Gastroesophageal sphincter (tissue), 3 donors: ENCODE measurements around the gene MMP7.

Source experiments
- EP300 ChIP-seq: sonication (generic); formaldehyde crosslinking; IDR thresholded peaks from one replicate; pipeline ENCODE4 v1.6.1; 2017; ENCODE audit warnings: antibody characterized with exemption, mild to moderate bottlenecking
- POLR2AphosphoS5 ChIP-seq: sonication (generic); formaldehyde crosslinking; IDR thresholded peaks from one replicate; pipeline ENCODE4 v1.6.1; 2017; ENCODE audit warnings: antibody characterized with exemption
- TF ChIP-seq, protein P1 (sequence below), 4 experiments: fragments of 200-600 bp in 2 of 4; fragments of 450-650 bp in 2 of 4; sonication (generic) in 1 of 4; IDR thresholded peaks; one replicate each; pipeline ENCODE4 v1.5.1; 2017 to 2019; ENCODE audit warnings: antibody characterized with exemption in 4 of 4, mild to moderate bottlenecking in 2 of 4, moderate library complexity in 2 of 4

- TF ChIP-seq, protein P1, sequence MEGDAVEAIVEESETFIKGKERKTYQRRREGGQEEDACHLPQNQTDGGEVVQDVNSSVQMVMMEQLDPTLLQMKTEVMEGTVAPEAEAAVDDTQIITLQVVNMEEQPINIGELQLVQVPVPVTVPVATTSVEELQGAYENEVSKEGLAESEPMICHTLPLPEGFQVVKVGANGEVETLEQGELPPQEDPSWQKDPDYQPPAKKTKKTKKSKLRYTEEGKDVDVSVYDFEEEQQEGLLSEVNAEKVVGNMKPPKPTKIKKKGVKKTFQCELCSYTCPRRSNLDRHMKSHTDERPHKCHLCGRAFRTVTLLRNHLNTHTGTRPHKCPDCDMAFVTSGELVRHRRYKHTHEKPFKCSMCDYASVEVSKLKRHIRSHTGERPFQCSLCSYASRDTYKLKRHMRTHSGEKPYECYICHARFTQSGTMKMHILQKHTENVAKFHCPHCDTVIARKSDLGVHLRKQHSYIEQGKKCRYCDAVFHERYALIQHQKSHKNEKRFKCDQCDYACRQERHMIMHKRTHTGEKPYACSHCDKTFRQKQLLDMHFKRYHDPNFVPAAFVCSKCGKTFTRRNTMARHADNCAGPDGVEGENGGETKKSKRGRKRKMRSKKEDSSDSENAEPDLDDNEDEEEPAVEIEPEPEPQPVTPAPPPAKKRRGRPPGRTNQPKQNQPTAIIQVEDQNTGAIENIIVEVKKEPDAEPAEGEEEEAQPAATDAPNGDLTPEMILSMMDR (IDR thresholded peaks at IDR 0.05), result no peak
- TF ChIP-seq POLR2AphosphoS5 (no peak), EP300 (no peak)
These were observed 16.4 kb upstream of the MMP7 start for GRCh38 chr11:102546923-102547471.
